Left kidney (tissue), 8 donors: Measurements from ENCODE around the gene PATZ1. TPM values are rescaled to one million over a fixed set of nuclear protein-coding genes. Genes with fewer than 3 reads are reported as not detected.
"Not testable (repeated sequence)": the region's sequence is repeated elsewhere in the genome, so short reads cannot be mapped to it uniquely, and the experiment has no call there.

Source experiments
- DNase-seq: peaks from one replicate; pipeline ENCODE4 v3.0.0-alpha.2; 2013
- long read RNA-seq, 8 donors: transcript quantifications; one replicate each; lab custom pipeline, GENCODE V29; 2026
- polyA plus RNA-seq: library from polyadenylated mRNA; unstranded; fragments of 120-200 nt; gene quantifications from one replicate; pipeline ENCODE4 v1.2.1, GENCODE V29; 2013; ENCODE audit not compliant: insufficient read length

The PATZ1 gene, protein sequence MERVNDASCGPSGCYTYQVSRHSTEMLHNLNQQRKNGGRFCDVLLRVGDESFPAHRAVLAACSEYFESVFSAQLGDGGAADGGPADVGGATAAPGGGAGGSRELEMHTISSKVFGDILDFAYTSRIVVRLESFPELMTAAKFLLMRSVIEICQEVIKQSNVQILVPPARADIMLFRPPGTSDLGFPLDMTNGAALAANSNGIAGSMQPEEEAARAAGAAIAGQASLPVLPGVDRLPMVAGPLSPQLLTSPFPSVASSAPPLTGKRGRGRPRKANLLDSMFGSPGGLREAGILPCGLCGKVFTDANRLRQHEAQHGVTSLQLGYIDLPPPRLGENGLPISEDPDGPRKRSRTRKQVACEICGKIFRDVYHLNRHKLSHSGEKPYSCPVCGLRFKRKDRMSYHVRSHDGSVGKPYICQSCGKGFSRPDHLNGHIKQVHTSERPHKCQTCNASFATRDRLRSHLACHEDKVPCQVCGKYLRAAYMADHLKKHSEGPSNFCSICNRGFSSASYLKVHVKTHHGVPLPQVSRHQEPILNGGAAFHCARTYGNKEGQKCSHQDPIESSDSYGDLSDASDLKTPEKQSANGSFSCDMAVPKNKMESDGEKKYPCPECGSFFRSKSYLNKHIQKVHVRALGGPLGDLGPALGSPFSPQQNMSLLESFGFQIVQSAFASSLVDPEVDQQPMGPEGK
- 71.9 TPM for polyA plus RNA-seq
- long read RNA-seq, donor 1, transcript PATZ1-203 (4 exons, 3,638 nt), result major isoform, 17 of 78 reads
- long read RNA-seq, donor 1, transcript PATZ1-201 (3 exons, 2,516 nt), result minor isoform, 11 of 78 reads
- long read RNA-seq, donor 1, transcript PATZ1-205 (2 exons, 1,702 nt), result minor isoform, 8 of 78 reads
- long read RNA-seq, donor 1, partial matches to known transcripts, result 41 of 78 reads
- long read RNA-seq, donor 1, other reads (novel, unspliced or antisense), result 0 of 78 reads
- long read RNA-seq, donor 2, transcript PATZ1-205 (2 exons, 1,702 nt), result minor isoform, 10 of 31 reads
- long read RNA-seq, donor 2, transcript PATZ1-203 (4 exons, 3,638 nt), result major isoform, 14 of 31 reads
- long read RNA-seq, donor 2, transcript PATZ1-201 (3 exons, 2,516 nt), result minor isoform, 7 of 31 reads
- long read RNA-seq, donor 2, partial matches to known transcripts, result 0 of 31 reads
- long read RNA-seq, donor 2, other reads (novel, unspliced or antisense), result 0 of 31 reads
- long read RNA-seq, donor 3, transcript PATZ1-205 (2 exons, 1,702 nt), result major isoform, 10 of 20 reads
- long read RNA-seq, donor 3, transcript PATZ1-203 (4 exons, 3,638 nt), result minor isoform, 5 of 20 reads
- long read RNA-seq, donor 3, partial matches to known transcripts, result 0 of 20 reads
- long read RNA-seq, donor 3, other reads (novel, unspliced or antisense), result 0 of 20 reads
- long read RNA-seq, donor 4, partial matches to known transcripts, result 0 of 3 reads
- long read RNA-seq, donor 4, other reads (novel, unspliced or antisense), result 0 of 3 reads
- long read RNA-seq, donor 5, transcript PATZ1-205 (2 exons, 1,702 nt), result minor isoform, 9 of 36 reads
- long read RNA-seq, donor 5, transcript PATZ1-201 (3 exons, 2,516 nt), result minor isoform, 9 of 36 reads
- long read RNA-seq, donor 5, transcript PATZ1-203 (4 exons, 3,638 nt), result major isoform, 14 of 36 reads
- long read RNA-seq, donor 5, partial matches to known transcripts, result 0 of 36 reads
- long read RNA-seq, donor 5, other reads (novel, unspliced or antisense), result 0 of 36 reads
- long read RNA-seq, donor 6, transcript PATZ1-203 (4 exons, 3,638 nt), result minor isoform, 10 of 40 reads
- long read RNA-seq, donor 6, transcript PATZ1-205 (2 exons, 1,702 nt), result minor isoform, 8 of 40 reads
- long read RNA-seq, donor 6, transcript PATZ1-201 (3 exons, 2,516 nt), result major isoform, 16 of 40 reads
- long read RNA-seq, donor 6, partial matches to known transcripts, result 0 of 40 reads
- long read RNA-seq, donor 6, other reads (novel, unspliced or antisense), result 0 of 40 reads
- long read RNA-seq, donor 7, transcript PATZ1-203 (4 exons, 3,638 nt), result minor isoform, 11 of 52 reads
- long read RNA-seq, donor 7, transcript PATZ1-201 (3 exons, 2,516 nt), result minor isoform, 10 of 52 reads
- long read RNA-seq, donor 7, transcript PATZ1-205 (2 exons, 1,702 nt), result major isoform, 17 of 52 reads
- long read RNA-seq, donor 7, transcript PATZ1-204 (5 exons, 3,711 nt), result minor isoform, 5 of 52 reads
- long read RNA-seq, donor 7, partial matches to known transcripts, result 6 of 52 reads
- long read RNA-seq, donor 7, other reads (novel, unspliced or antisense), result 0 of 52 reads
- long read RNA-seq, donor 8, partial matches to known transcripts, result 81 of 88 reads
- long read RNA-seq, donor 8, other reads (novel, unspliced or antisense), result 0 of 88 reads

DNA sequence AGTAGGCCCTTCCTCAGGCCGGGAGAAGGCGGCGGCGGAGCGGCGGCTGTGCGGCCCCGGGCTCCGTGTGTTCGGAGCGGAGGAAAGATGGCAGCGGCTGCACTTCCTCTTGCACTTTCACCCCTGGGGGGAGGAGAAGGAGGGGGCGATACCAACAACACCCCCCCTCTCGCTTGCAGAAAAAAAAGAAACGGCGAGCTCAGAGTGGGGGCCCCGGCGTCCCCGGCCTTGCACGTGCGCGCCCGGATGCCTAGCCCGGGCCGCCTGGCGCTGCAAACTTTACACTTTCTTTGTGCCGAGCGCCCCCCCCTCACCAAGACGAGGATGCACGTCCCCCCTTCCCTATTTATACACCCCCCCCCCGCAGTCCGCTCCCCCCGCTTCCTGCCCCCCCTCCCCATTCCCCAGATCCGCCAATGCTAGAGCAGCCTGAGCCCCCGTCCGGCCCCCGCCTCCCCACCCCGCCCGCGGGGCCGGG lies at the start of gene PATZ1:
TSS of gene PATZ1 (minus strand) at position 92 of the 478 bp plus-strand sequence. CDS start 744 bp downstream, outside the sequence.
- DNase-seq, result peak; percentile 86

DNA sequence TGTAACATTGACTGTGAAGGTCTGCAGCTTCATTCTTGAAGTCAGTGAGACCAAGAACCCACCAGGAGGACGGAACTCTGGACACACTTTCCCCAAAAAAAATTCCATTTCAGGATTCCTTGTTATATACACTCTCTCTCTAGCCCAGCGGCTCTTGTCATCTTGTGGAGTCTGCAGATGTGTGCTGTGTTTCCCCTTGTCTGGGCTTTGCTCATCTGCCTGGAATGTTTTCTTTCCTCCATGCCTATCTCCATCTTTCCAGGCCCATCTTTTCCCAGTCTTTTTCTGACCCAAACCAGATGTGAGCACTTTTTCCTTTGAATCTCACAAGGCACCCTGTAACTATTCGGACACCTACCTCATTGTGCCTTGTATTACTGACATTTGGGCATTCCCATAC lies 48.2 kb upstream of the PATZ1 start:
- DNase-seq, result no peak

DNA sequence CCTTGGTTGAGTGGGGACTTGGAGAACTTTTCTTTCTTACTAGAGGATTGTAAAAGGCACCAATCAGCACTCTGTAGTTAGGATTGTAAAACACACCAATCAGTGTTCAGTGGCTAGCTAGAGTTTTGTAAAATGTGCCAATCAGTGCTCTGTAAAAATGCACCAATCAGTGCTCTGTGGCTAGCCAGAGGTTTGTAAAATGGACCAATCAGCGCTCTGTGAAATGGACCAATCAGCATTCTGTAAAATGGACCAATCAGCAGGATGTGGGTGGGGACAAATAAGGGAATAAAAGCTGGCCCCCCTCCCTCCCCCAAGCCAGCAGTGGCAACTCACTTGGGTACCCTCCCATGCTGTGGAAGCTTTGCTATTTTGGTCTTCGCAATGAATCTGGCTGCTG lies 47.7 kb upstream of the PATZ1 start:
- DNase-seq, result no peak

DNA sequence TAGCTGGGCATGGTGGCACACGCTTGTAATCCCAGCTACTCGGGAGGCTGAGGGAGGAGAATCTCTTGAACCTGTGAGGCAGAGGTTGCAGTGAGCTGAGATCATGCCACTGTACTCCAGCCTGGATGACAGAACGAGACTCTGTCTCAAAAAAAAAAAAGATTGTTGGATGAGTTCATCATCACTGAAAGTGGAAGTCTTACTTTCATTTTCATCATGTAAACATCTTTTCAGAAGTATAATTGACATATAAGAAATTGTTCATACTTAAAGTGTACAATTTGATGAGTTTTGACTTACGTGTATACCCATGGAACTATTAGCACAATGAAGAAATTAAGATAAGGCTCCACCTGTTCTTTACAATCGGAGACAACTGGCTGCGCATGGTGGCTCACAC lies 32.5 kb upstream of the PATZ1 start:
- not testable (repeated sequence) for DNase-seq

DNA sequence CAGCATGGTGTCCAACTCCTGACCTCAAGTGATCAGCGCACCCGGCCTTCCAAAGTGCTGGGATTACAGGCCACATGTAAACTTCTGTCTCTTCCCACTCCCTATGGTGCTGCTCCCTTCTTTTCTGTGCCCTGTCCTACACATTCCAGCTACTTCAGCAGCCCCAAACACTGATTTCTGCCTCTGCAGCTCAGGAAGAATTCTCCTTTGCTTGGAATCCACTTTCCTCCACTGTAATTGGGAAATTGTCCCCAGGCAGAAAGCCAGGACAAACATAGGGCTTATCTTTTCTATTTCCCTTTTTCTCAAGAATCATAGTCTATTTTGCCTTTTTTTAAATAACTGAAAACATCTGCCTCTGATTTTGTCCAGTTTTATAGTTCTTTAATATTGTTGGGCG lies 32.0 kb upstream of the PATZ1 start:
- DNase-seq, result no peak

DNA sequence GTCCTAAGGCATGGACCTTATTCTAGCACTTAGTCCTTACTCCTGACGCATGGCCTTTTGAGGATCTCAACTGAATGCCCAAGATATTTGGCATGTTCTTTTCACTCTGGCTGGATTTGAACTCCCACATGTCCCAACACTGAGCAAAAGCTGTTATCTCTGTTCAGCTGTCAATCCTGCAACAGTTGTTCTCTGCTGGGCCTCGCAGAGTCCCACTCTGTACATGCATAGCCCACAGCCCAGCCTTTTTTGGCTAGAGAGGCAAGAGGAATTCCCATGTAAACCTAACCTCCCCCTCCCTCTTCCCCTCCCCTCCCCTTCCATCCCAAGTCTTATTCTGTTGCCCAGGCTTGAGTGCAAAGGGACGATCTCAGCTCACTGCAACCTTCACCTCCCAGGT lies 31.5 kb upstream of the PATZ1 start:
- DNase-seq, result no peak

DNA sequence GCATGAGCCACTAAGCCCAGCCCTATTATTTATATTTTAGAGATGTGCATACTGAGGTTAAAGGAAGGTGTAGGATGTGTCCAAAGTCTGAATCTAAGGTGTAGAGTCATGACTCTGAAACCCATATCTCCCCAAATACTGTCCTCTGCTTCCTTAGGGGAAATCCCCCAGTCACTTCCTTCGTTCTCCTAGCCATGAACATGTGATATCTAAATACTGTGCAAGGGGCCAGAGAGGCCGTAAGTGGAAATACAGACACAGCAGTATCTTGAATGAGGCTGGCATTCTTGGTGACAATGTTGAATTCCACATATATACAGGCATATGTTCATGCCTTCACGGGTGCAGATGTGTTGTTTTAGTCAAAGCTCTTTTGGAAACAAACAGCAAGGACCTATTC lies 21.3 kb upstream of the PATZ1 start:
- DNase-seq, result no peak

DNA sequence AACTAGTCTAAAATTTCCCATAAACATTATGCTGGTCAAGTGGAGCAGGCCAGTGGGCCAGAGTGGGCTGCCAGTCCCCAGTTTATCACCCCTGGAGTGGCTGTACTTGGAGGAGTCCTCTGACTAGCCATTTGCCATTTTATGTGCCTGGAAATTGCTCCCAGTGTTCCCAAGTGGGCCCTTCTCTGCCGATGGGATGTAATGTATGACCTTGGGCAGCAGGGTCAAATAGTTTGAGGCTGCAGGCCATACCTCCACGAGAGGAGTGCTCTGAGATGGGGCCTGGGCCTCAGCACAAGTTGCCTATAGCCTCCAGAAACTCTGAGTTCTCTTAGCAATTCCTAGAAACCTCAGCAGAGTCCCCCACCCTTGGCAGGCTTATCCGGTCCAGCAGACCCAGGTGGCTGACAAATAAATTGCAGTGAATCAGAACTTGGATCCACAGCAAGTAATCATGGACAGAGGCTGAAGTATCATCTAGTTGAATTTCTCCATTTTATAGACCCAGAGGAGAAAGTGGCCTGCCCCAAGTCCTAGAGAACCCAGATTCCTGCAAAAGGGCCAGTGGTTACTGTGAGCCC lies 17.8 kb upstream of the PATZ1 start:
- DNase-seq, result no peak

DNA sequence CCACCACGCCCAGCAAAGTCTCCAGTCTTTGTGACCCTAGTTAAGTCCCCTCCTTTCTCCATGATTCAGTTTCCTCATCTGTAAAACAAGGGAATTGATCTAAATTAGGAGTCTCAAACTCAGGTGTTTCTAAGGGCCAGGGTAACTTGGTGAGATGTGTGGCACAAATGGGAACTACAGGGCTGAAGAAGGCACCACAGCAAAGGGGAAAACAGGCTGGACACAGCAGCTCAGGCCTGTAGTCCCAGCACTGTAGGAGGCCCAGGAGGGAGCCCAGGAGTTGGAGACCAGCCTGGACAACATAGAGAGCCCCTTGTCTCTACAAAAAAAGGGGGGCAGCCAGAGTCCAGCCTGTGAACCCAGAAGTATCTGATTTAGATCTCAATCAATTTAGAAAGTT lies 15.6 kb upstream of the PATZ1 start:
- DNase-seq, result no peak

DNA sequence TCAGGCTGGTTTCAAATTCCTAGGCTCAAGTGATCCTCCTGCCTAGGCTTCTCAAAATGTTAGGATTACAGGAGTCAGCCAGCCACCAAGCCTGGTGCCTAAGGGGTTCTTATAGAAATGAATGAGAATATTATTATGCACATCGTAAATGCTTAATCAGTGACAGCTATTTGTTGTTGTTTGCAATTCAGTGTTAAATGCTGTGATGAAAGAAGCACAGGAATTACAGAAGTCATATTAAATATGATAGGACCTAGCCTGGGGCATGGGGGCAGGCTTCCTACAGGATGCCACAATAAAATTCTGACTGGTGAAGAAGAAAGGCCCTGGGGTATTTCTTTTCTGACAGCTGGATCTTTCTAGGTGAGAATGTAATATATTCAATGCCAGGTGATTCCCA lies 13.9 kb upstream of the PATZ1 start:
- no peak for DNase-seq

DNA sequence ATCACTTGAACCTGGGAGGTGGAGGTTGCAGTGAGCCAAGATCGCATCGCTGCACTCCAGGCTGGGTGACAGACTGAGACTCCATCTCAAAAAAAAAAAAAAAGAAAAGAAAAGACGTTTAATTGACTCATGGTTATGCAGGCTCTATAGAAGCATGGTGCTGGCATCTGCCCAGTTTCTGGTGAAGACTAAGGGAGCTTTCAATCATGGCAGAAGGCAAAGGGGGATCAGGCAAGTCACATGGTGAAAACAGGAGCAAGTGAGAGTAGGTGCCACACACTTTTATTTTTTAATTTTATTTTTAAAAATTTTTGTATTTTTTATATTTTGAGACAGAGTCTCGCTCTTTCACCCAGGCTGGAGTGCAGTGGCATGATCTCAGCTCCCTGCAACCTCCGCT lies 8.4 kb upstream of the PATZ1 start:
- DNase-seq, result no peak

DNA sequence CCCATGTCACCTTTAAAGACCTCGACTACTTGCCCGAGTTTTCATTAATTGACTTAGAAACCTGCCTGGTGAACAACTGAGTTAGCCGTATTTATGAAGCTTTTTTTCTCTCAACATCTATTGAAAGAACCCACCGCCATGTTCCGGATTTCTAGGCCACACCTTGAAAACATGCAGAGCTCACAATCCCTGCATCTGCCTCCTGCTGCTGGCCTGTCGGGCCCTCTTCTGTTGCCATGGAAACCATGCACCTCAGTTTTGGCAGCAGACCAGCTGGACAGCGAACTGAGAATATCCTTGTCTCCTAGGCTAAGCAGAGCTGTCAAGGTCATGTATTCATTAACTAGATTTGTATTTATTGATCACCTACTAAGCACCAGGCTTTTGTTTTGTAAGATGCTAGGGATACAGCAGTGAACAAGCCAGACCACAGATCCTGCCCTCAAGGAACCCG lies 4.3 kb upstream of the PATZ1 start:
- DNase-seq, result peak; percentile 15

DNA sequence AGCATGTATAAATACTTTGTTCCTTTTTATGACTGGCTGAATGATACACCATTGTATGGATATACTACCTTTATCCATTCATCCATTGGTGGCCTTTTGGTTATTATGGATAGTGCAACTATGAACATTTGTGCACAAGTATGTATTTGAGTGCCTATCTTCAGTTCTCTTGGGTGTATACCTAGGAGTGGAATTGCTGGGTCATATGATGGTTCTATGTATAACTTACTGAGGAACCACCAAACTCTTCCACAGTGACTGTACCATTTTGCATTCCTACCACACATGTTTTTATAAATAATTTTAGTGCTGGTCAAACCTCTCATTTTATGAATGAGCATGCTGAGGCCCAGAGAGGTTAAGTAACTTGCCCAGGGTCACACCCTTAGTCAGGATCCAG lies 3.8 kb upstream of the PATZ1 start:
- DNase-seq, result no peak

DNA sequence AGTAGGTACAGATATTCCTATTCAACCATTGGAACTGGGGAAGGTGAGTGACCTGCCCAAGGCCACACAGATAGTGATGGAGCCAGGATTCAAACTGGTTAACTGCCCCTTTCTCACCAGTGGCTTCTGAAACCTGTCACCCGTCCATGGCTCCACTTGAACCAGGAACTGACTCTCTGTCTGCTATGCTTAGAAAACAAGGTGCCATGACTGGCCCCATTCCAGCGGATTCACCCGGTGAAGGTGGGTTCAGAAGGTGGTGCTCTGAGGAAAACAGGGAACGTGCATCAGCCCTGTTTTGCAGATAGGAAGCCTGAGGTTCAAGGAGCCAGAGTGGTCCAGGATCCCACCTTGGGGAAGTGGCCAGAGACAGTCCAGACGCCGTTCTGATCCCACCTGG lies 2.6 kb upstream of the PATZ1 start:
- DNase-seq, result no peak

DNA sequence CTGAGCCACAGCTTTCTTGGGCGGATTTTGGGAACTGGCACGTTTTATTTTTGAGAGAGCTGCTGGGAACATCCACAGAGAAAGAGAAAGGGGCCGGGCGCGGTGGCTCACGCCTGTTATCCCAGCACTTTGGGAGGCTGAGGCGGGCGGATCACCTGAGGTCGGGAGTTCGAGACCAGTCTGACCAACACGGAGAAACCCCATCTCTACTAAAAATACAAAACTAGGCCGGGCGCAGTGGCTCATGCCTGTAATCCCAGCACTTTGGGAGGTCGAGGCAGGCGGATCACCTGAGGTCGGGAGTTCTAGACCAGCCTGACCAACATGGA lies 1.8 kb upstream of the PATZ1 start:
- DNase-seq, result not testable (repeated sequence)

DNA sequence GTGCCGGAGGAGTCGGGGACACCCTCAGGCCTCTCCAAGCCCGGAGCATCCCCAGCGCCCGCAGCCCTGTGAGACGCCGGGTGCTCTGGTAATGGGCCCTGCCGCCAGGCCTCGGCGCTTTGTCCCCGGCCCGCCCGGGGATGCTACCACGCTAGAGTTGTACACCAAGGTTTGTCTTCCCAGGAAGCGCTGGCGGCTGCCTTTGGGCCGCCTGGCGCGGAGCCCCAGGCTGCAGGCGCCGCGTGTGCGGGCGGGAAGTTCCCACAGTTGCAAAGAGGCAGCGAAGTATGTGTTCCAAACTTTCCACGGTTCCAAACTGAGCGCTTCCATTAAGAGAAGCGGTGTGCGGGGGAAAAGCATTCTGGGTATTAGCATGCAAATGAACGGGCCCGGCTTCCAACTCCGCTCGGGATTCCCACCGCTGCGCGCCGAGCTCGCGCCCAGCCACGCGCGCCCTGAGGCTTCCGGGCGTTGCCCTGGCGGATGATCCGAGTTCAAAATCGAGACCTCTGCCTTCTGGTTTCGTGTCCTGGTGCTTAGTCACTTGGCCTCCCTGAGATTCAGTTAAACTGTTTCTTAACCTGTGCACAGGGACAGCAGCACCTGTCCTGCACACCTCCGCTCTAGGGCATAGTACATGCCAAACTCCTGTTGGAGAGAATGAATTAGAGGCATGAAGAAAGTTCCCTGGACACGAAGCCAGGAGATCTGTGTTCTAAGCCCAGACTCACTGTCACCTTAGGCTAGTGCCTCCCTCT lies 1.3 kb upstream of the PATZ1 start:
- peak; percentile 73 for DNase-seq

DNA sequence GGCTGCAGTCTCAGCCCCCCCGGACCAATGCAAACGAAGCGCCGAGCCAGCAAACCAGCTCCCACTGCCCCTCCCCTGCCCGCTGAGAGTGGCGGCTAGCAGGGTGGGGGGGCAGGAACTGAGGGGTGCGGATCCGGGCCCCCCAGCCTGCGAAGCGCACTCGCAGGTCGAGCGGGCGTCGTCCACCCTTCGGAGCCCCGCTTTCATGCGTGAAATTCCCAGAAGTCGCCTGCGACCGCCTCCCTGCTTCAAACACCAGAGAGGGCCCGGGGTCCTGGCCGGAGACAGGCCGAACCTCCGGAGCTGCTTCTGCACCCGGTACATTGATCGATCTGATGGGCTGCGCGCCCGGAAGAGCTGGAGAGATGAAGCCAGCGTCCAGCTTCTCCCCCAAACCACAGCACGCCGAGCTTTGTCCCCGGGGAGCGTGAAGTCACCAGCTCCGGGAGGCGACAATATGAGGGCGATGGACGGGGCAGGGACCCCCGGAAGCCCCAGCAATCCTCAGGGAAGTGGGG lies 646 bp upstream of the PATZ1 start:
- DNase-seq, result peak; percentile 71
